CD14-positive monocyte (primary cell): ENCODE measurements around the gene EPB41. TPM values are rescaled to one million over a fixed set of nuclear protein-coding genes. Genes with fewer than 3 reads are reported as not detected.
A peak's percentile ranks its signal among the peaks of the same experiment; 100 is the strongest.
"Not testable (repeated sequence)": the region's sequence is repeated elsewhere in the genome, so short reads cannot be mapped to it uniquely, and the experiment has no call there.

Experiments
- DNase-seq, 3 donors: peaks; one replicate each; pipeline ENCODE4 v3.0.0-alpha.2; 2011 to 2022
- H2AFZ ChIP-seq: 2 replicates; pipeline ENCODE4 v1.6.0; 2012; ENCODE audit warnings: mild to moderate bottlenecking, low read depth, low read length, inconsistent platforms; ENCODE audit not compliant: insufficient read depth, poor library complexity, severe bottlenecking
- H3K27ac ChIP-seq, 2 donors: 1 replicate in 1 of 2; 2 replicates in 1 of 2; pipeline ENCODE4 v1.5.1; 2012 to 2013; ENCODE audit warnings: low read length in 2 of 2, control low read depth in 1 of 2, inconsistent platforms in 1 of 2, low read depth in 1 of 2, mild to moderate bottlenecking in 1 of 2
- H3K27me3 ChIP-seq, 2 donors: one replicate each; pipeline versions ENCODE4 v1.6.0 to v1.6.1; 2011 to 2013; ENCODE audit warnings: low read length in 2 of 2; ENCODE audit not compliant: control insufficient read depth in 2 of 2, insufficient read depth in 2 of 2
- H3K36me3 ChIP-seq, 2 donors: replicated peaks in 1 of 2; 1 replicate in 1 of 2; 2 replicates in 1 of 2; pipeline versions ENCODE4 v1.5.1 to v1.6.1; 2012 to 2013; ENCODE audit warnings: low read length in 2 of 2, control low read depth in 1 of 2, inconsistent platforms in 1 of 2, mild to moderate bottlenecking in 1 of 2; ENCODE audit not compliant: insufficient read depth in 2 of 2, control insufficient read depth in 1 of 2
- H3K4me1 ChIP-seq, 2 donors: 1 replicate in 1 of 2; 2 replicates in 1 of 2; pipeline versions ENCODE4 v1.5.1 to v1.6.1; 2012 to 2013; ENCODE audit warnings: low read length in 2 of 2, control low read depth in 1 of 2, inconsistent platforms in 1 of 2, mild to moderate bottlenecking in 1 of 2, moderate library complexity in 1 of 2; ENCODE audit not compliant: insufficient read depth in 2 of 2, control insufficient read depth in 1 of 2
- H3K4me2 ChIP-seq: replicated peaks from 2 replicates; pipeline ENCODE3; 2012; ENCODE audit warnings: low read length, moderate library complexity, mild to moderate bottlenecking; ENCODE audit not compliant: poor library complexity, severe bottlenecking; ENCODE audit errors: extremely low read depth
- H3K4me3 ChIP-seq, 3 experiments: fragments of 200-600 bp in 1 of 3; sonication (generic) in 1 of 3; replicated peaks in 1 of 3; 1 replicate in 2 of 3; 2 replicates in 1 of 3; pipeline ENCODE4 v1.5.1; 2011 to 2013; ENCODE audit warnings: low read length in 3 of 3, mild to moderate bottlenecking in 3 of 3, control low read depth in 2 of 3, low read depth in 2 of 3, inconsistent platforms in 1 of 3, moderate library complexity in 1 of 3
- H3K79me2 ChIP-seq: 2 replicates; pipeline ENCODE4 v1.6.0; 2012; ENCODE audit warnings: mild to moderate bottlenecking, control low read depth, inconsistent platforms, low read length, moderate library complexity; ENCODE audit not compliant: insufficient read depth
- H3K9ac ChIP-seq: 2 replicates; pipeline ENCODE4 v1.6.0; 2017; ENCODE audit warnings: low read length, mild to moderate bottlenecking; ENCODE audit not compliant: insufficient read depth, poor library complexity, severe bottlenecking
- H3K9me3 ChIP-seq, 2 donors: replicated peaks in 1 of 2; 1 replicate in 1 of 2; 2 replicates in 1 of 2; pipeline versions ENCODE4 v1.5.1 to v1.6.1; 2012 to 2013; ENCODE audit warnings: low read length in 2 of 2, control low read depth in 1 of 2; ENCODE audit not compliant: control insufficient read depth in 1 of 2, insufficient read depth in 1 of 2
- H4K20me1 ChIP-seq: 2 replicates; pipeline ENCODE4 v1.6.0; 2012; ENCODE audit warnings: mild to moderate bottlenecking, low read length, control low read depth, moderate library complexity; ENCODE audit not compliant: insufficient read depth
- H3K27ac Mint-ChIP-seq, 7 donors: one replicate each; pipeline ENCODE4 v1.8.0; 2020; ENCODE audit warnings: mild to moderate bottlenecking in 7 of 7, mixed read lengths in 7 of 7, moderate library complexity in 6 of 7, inconsistent platforms in 2 of 7
- H3K27me3 Mint-ChIP-seq, 3 donors: one replicate each; pipeline ENCODE4 v1.8.0; 2021 to 2022; ENCODE audit warnings: low read depth in 3 of 3, mild to moderate bottlenecking in 3 of 3, mixed read lengths in 3 of 3, moderate library complexity in 3 of 3, inconsistent platforms in 1 of 3
- H3K36me3 Mint-ChIP-seq, 2 donors: one replicate each; pipeline ENCODE4 v1.8.0; 2020; ENCODE audit warnings: mixed read lengths in 2 of 2, inconsistent platforms in 1 of 2, mild to moderate bottlenecking in 1 of 2
- H3K4me1 Mint-ChIP-seq: one replicate; pipeline ENCODE4 v1.8.0; 2020; ENCODE audit warnings: mild to moderate bottlenecking, mixed read lengths
- H3K4me3 Mint-ChIP-seq, 2 donors: one replicate each; pipeline ENCODE4 v1.8.0; 2020; ENCODE audit warnings: mild to moderate bottlenecking in 2 of 2, mixed read lengths in 2 of 2, moderate library complexity in 1 of 2
- H3K9me3 Mint-ChIP-seq, 7 donors: one replicate each; pipeline ENCODE4 v1.8.0; 2020 to 2022; ENCODE audit warnings: mixed read lengths in 7 of 7, mild to moderate bottlenecking in 6 of 7, moderate library complexity in 6 of 7, inconsistent platforms in 2 of 7
- WGBS: methylation state at CpG from one replicate; pipeline ENCODE4 v1.1.5; 2013; ENCODE audit warnings: missing lambda C conversion rate; ENCODE audit not compliant: insufficient coverage; 5-methylcytosine and 5-hydroxymethylcytosine counted together
- intact Hi-C, 2 donors: fragments of 100-400 bp; cut with micrococcal nuclease; formaldehyde crosslinking; loops; one replicate each; pipeline versions ENCODE4 v1.15.0 to v1.15.1; 2023
- polyA plus RNA-seq, 3 donors: library from polyadenylated mRNA; depleted of rRNA in 1 of 3; unstranded in 2 of 3; stranded (reverse) in 1 of 3; fragments of 300-500 nt in 2 of 3; fragments of >200 nt in 1 of 3; fragmentation: Illumina TruSeq in 2 of 3; gene quantifications; 1 replicate in 2 of 3; 2 replicates in 1 of 3; pipeline ENCODE4 v1.2.3, GENCODE V29; 2012 to 2021
- TF ChIP-seq, protein P1 (sequence below): fragments of 200-600 bp; IDR thresholded peaks from one replicate; pipeline ENCODE4 v1.8.0; 2022; ENCODE audit warnings: antibody characterized with exemption, mild to moderate bottlenecking

EPB41 gene
- polyA plus RNA-seq, 3 donors: 11.3 to 19.4 (median 18.9) TPM

DNA sequence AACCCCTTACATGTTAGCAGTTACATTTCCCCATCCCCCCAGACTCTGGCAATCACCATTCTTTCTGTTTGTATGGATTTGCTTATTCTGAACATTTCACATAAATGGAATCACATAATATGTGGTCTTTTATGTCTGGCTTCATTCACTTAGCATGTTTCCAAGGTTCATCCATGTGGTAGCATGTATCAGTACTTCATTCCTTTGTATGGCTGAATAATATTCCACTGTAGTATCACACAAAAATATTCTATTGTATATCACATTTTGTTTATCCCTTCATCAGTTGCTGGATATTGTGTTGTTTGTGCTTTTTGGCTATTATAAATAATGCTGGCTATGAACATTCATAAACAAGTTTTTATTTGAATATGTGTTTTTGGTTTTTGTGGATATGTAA, 22.2 kb downstream of the EPB41 start:
- Histone ChIP-seq H3K79me2 (peaks cover 77% of the 10 kb centered on the region), H4K20me1 (peaks cover 15% of the 10 kb centered on the region), H3K27ac (no peak overlapping the region), H3K27me3 (no peaks in the 10 kb centered on the region), H3K4me3 (no peak overlapping the region), H2AFZ (no peak overlapping the region), H3K9ac (no peak overlapping the region), H3K4me2 (no peak overlapping the region), H3K4me1 (no peaks in the 10 kb centered on the region), H3K9me3 (no peaks in the 10 kb centered on the region), H3K36me3 (no peaks in the 10 kb centered on the region)
- peaks cover 0 to 4% (median 0%) of the 10 kb centered on the region in 7 donors for H3K9me3 Mint-ChIP-seq
- no peak overlapping the region for H3K4me3 Mint-ChIP-seq
- H3K36me3 Mint-ChIP-seq: peaks cover 3 to 19% of the 10 kb centered on the region in 2 donors
- TF ChIP-seq, protein P1, sequence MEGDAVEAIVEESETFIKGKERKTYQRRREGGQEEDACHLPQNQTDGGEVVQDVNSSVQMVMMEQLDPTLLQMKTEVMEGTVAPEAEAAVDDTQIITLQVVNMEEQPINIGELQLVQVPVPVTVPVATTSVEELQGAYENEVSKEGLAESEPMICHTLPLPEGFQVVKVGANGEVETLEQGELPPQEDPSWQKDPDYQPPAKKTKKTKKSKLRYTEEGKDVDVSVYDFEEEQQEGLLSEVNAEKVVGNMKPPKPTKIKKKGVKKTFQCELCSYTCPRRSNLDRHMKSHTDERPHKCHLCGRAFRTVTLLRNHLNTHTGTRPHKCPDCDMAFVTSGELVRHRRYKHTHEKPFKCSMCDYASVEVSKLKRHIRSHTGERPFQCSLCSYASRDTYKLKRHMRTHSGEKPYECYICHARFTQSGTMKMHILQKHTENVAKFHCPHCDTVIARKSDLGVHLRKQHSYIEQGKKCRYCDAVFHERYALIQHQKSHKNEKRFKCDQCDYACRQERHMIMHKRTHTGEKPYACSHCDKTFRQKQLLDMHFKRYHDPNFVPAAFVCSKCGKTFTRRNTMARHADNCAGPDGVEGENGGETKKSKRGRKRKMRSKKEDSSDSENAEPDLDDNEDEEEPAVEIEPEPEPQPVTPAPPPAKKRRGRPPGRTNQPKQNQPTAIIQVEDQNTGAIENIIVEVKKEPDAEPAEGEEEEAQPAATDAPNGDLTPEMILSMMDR: no peak
- intact Hi-C loops: no loop called here
- DNase-seq: no peak
- H3K27ac Mint-ChIP-seq: no peak overlapping the region
- H3K27me3 Mint-ChIP-seq: no peaks in the 10 kb centered on the region
- no peaks in the 10 kb centered on the region for H3K4me1 Mint-ChIP-seq

DNA sequence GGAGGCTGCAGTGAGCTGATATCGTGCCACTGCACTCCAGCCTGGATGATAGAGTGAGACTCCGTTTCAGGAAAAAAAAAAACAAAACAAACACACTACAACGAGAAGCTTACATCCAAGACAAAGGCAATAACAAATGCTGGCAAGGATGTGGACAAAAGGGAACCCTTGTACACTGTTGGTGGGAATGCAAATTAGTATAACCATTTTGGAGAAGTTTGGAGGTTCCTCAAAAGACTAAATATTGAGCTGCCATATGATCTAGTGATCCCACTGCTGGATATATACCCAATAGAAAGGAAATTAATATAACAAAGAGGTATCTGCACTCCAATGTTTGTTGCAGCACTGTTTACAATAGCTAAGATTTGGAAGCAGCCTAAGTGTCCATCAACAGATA, 29.2 kb downstream of the EPB41 start:
- H3K36me3 Mint-ChIP-seq, H3K9me3 ChIP-seq, H2AFZ ChIP-seq, H4K20me1 ChIP-seq, H3K9ac ChIP-seq, intact Hi-C loops, H3K9me3 Mint-ChIP-seq, H3K27me3 ChIP-seq, H3K27me3 Mint-ChIP-seq, H3K36me3 ChIP-seq: not testable (repeated sequence)
- peak overlapping the region; percentile 23 for H3K4me2 ChIP-seq
- H3K79me2 ChIP-seq: peaks cover 54% of the 10 kb centered on the region
- Mint-ChIP-seq H3K4me3 (peak overlapping the region in 1 of 2 donors; percentile 35), H3K27ac (peak overlapping the region in 5 of 7 donors; percentile 13 to 88 (median 63)), H3K4me1 (peaks cover 18% of the 10 kb centered on the region)
- DNase-seq: peak; percentile 10 to 31 (median 13)
- peak overlapping the region in 1 of 3 experiments; percentile 39 for H3K4me3 ChIP-seq
- H3K27ac ChIP-seq: peak overlapping the region in 1 of 2 donors; percentile 41
- WGBS: no CpG with 5 or more reads among the region's 3 CpGs
- H3K4me1 ChIP-seq: peaks cover 14 to 18% of the 10 kb centered on the region in 2 donors
